Right lobe of liver (tissue), 4 donors: ENCODE measurements around the gene OPA3.
"Not testable (repeated sequence)": the region's sequence is repeated elsewhere in the genome, so short reads cannot be mapped to it uniquely, and the experiment has no call there.

Experiments used
- POLR2A ChIP-seq: fragments of 450-650 bp; IDR thresholded peaks from one replicate; pipeline ENCODE4 v1.6.1; 2017; ENCODE audit warnings: antibody characterized with exemption, mild to moderate bottlenecking
- TF ChIP-seq, protein P1 (sequence below), 4 donors: fragments of 200-600 bp in 3 of 4; fragments of 450-650 bp in 1 of 4; IDR thresholded peaks; one replicate each; pipeline versions ENCODE4 v1.5.1 to v1.8.0; 2016 to 2022; ENCODE audit warnings: antibody characterized with exemption in 4 of 4, mild to moderate bottlenecking in 2 of 4
- donor health status: DM: no; HTN: no; CAD: no.
- donor health status: DM: no; HTN: no; CAD: no.
- donor health status: DM: no; HTN: yes; CAD: no.

DNA sequence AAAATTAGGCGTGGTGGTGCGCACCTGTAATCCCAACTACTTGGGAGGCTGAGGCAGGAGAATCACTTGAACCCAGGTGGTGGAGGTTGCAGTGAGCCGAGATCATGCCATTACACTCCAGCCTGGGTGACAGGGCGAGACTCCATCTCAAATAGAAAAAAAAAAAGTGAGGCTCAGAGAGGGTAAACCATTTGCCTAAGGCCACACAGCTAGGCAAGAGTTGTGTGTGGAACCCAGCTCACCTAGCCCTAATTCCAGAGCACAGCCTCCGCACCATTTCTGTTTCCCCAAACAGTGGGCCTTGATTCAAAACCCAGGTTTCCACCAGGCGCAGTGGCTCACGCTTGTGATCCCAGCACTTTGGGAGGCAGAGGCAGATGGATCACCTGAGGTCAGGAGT, 43.6 kb upstream of the OPA3 start:
- TF ChIP-seq, protein P1, sequence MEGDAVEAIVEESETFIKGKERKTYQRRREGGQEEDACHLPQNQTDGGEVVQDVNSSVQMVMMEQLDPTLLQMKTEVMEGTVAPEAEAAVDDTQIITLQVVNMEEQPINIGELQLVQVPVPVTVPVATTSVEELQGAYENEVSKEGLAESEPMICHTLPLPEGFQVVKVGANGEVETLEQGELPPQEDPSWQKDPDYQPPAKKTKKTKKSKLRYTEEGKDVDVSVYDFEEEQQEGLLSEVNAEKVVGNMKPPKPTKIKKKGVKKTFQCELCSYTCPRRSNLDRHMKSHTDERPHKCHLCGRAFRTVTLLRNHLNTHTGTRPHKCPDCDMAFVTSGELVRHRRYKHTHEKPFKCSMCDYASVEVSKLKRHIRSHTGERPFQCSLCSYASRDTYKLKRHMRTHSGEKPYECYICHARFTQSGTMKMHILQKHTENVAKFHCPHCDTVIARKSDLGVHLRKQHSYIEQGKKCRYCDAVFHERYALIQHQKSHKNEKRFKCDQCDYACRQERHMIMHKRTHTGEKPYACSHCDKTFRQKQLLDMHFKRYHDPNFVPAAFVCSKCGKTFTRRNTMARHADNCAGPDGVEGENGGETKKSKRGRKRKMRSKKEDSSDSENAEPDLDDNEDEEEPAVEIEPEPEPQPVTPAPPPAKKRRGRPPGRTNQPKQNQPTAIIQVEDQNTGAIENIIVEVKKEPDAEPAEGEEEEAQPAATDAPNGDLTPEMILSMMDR (IDR thresholded peaks at IDR 0.05): not testable (repeated sequence)
- TF ChIP-seq POLR2A: not testable (repeated sequence)
